ENCODE results near the gene COX19.

COX19 gene

DNA sequence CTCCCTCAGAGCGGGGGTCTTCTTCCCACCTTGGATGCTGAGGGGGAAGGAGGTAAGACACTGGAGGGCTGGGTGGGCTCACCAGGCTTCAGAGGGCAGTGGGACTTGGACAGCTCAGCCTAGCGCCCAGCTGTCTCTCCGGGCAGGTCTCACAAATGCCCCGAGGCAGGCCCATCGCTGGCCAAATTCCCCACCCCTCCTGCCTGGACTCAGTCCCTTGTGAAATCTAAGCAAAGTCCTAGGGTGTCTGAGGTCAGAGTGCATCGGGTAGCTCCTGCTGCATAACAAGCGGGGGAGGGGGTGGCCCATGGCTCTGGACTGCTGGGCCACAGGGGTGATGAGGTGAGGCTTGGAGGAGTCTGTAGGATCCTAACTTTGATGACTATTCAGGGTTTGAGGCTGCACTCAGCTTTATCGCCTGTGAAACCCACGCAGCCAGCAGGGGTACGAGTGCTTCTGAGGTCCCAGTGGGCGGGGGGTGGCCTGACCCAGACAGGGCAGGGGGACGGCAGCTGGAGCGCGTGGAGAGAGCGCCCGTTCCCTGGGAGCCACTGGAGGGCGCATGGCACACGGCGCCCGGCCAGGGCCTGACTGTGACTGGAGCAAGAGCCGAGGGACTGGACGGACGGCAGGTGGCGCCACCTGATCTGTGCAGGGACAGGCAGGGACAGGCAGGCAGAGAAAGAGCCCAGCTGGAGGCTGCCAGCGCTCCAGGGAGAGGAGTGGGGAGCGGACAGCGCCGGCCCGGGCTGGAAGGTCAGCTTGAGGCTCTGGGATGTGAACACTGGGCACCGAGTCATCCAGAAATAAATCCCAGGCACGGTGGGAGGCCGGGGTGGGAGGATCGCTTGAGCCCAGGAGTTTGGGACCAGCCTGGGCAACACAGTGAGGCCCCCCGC, 17.6 kb upstream of the COX19 start:
- peak overlapping the region; percentile 80 for H3K27ac ChIP-seq
- H3K27me3 ChIP-seq, result peaks cover 22% of the 10 kb centered on the region; the same call in 1 of the 2 replicates
- TF ChIP-seq Cebpa-rat (IDR thresholded peaks at IDR 0.05), result no peak
- no peaks in the 10 kb centered on the region for H4K20me1 ChIP-seq
- H3K4me3 ChIP-seq, result peak overlapping the region; percentile 26; the same call in 1 of the 2 replicates
- peak overlapping the region; percentile 95 for H3K4me2 ChIP-seq
- 0 out of 2 replicates have a peak, but pooled peaks cover 10% of the 10 kb centered on the region for H3K36me3 ChIP-seq
- peak overlapping the region; percentile 56; the same call in 1 of the 2 replicates for H3K9ac ChIP-seq
- H3K9me3 ChIP-seq, result no peaks in the 10 kb centered on the region
- peaks cover 95% of the 10 kb centered on the region for H3K4me1 ChIP-seq

DNA sequence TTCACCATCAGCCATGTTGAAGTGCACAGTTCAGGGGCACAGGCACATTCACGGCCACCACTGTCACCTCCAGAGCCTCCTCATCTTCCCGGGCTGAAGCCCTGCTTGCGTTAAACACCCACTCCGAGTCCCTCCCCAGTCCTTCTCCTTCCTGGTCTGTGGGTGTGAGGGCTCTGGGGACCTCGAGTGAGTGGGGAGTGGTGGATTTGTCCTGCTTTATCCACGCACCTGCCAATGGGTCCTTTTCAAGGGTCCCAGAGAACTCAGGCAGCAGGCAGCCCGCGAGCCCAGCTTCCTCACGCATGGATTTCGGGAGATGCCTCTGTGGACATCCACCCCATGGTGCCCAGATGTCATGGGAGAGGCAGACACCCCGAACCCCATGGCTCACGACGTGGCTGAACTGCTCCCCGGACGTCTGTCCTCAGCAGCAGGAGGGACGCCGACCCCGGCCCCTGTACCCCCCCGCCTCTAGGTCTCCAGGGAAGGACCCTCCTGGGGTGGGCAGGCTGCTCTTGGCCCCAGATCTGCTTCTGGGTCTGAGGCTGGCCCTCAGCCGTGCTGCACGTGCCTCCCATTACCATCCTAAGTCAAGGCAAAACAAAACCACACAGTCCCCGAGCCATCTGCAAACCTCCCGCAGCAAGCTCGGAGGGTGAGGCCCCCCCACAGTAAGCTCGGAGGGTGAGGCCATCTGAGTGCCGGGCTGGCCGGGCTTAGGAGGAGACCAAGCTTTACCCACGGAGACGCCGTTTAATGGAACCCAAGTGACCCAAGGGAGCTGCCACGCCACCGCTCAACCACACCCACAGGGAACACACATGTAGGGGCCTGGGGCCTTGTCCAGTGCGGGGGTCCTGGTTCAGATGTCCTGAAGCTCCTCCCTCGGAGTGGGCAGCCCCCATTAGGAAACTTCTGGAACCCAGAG, 16.6 kb upstream of the COX19 start:
- H3K27me3 ChIP-seq, result peaks cover 22% of the 10 kb centered on the region; the same call in 1 of the 2 replicates
- peak overlapping the region; percentile 95 for H3K4me2 ChIP-seq
- peak overlapping the region; percentile 80 for H3K27ac ChIP-seq
- no peaks in the 10 kb centered on the region for H4K20me1 ChIP-seq
- H3K36me3 ChIP-seq, result 0 out of 2 replicates have a peak, but pooled peaks cover 7% of the 10 kb centered on the region
- H3K9me3 ChIP-seq, result no peaks in the 10 kb centered on the region
- no peak overlapping the region for H3K4me3 ChIP-seq
- no peak for TF ChIP-seq Cebpa-rat (IDR thresholded peaks at IDR 0.05)
- peaks cover 95% of the 10 kb centered on the region for H3K4me1 ChIP-seq
- peak overlapping the region; percentile 56; the same call in 1 of the 2 replicates for H3K9ac ChIP-seq

DNA sequence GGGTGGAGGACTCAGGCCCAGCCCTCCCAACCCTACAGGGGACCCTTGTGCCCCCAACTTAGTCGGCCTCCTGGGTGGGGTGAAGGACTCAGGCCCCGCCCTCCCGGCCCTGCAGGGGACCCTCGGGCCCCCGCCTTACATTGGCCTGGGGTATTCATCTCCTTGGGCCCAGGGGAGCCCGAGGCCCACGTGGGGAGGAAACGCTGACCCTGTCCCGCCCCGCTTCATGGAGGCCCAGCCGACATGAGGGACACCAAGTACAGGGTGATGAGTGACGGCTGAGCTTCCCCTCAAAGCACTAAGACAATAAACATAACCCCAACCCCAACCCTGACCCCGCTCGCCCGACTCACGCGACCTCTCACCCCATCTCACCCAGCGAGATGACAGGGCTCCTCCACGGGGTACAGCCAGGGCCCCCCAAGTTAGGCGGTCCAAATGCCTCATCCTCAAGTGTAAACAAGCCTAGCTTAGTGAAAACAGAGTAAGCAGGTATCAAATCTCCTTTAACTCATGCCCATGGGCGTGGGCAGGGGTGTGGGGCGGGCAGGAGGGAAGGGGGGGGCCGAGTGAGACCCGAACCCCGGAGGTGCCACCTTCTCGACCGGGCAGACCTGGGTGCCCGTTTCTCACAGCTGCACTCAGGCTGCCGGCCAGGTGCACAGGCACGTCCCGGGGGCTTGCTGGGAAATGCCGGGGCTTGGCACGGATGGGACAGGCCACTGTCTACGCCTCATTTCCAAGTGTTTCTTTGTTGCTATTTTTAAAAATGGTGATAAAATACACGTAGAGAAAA, 15.8 kb upstream of the COX19 start:
- Histone ChIP-seq H3K27me3 (peaks cover 21% of the 10 kb centered on the region; the same call in 1 of the 2 replicates), H3K4me2 (peak overlapping the region; percentile 95), H3K9me3 (no peaks in the 10 kb centered on the region), H3K4me3 (no peak overlapping the region), H4K20me1 (no peaks in the 10 kb centered on the region), H3K9ac (peak overlapping the region; percentile 56; the same call in 1 of the 2 replicates), H3K4me1 (peaks cover 95% of the 10 kb centered on the region), H3K36me3 (no peaks in the 10 kb centered on the region), H3K27ac (peak overlapping the region; percentile 80)
- TF ChIP-seq Cebpa-rat (IDR thresholded peaks at IDR 0.05), result no peak

DNA sequence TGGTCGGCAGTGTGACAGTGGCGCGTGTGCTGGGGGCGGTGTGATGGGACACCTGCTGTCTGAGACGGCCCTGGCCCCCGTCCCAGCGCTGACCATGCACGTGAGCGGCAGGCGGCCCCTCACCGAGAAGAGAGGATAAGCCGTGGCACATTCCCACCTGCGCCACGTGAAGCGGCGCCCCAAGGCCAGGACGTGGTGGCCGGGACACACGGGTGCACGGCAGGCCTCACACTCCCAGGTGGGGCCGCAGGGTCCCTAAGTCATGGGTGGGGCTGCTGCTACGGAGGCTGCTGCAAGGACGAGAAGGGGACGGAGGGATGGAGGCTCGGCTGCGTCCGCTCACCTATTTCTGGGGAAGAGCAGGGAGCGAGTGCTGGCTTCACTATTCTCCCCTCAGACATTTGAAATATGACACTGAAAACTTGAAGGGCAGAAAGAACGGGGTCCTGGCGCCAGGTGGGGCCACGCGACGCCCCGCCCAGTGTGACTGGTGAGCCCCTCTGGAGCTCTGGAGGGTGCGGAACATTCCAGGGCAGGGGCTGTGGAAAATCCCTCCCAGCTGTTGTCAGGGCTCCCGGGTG, 15.1 kb upstream of the COX19 start:
- Histone ChIP-seq H3K9ac (no peak overlapping the region), H3K9me3 (no peaks in the 10 kb centered on the region), H3K27ac (0 out of 2 replicates have a peak overlapping the region, but pooled peaks have one; percentile 13), H3K4me2 (peak overlapping the region; percentile 95), H4K20me1 (no peaks in the 10 kb centered on the region), H3K27me3 (peaks cover 14% of the 10 kb centered on the region; the same call in 1 of the 2 replicates), H3K4me1 (peaks cover 95% of the 10 kb centered on the region), H3K36me3 (no peaks in the 10 kb centered on the region), H3K4me3 (no peak overlapping the region)
- no peak for TF ChIP-seq Cebpa-rat (IDR thresholded peaks at IDR 0.05)

DNA sequence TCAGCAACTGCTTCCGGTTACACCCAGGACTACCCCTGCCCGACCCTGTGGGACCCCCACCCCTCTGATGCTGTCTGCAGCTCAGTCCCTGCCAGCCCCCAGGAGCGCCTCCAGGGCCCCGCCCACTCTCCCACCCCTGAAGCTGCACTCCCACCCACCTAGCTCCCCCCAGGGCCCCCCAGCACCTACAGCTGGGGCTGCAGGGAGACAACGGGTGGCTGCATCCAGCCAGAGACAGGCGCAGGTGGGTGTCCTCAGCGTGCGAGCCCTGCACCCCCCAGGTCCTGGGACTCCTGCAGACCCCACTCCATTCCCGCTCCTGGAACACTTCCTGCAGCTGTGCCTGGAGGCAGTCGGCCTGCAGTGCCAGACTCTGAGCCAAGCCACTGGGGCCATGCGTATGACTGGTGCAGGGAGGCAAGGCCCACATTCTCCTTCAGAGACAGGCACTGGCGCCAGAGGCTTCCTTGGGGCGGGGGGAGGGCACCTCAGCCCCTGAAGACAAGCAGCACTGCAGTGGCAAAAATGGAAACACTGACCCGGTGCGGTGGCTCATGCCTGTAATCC, 13.7 kb upstream of the COX19 start:
- Histone ChIP-seq H3K4me3 (no peak overlapping the region), H3K9me3 (no peaks in the 10 kb centered on the region), H3K27me3 (no peaks in the 10 kb centered on the region; the same call in 1 of the 2 replicates), H3K27ac (peak overlapping the region; percentile 92; the same call in 1 of the 2 replicates), H3K9ac (no peak overlapping the region), H3K4me2 (peak overlapping the region; percentile 84), H3K36me3 (no peaks in the 10 kb centered on the region), H4K20me1 (no peaks in the 10 kb centered on the region), H3K4me1 (peaks cover 95% of the 10 kb centered on the region)
- no peak for TF ChIP-seq Cebpa-rat (IDR thresholded peaks at IDR 0.05)

DNA sequence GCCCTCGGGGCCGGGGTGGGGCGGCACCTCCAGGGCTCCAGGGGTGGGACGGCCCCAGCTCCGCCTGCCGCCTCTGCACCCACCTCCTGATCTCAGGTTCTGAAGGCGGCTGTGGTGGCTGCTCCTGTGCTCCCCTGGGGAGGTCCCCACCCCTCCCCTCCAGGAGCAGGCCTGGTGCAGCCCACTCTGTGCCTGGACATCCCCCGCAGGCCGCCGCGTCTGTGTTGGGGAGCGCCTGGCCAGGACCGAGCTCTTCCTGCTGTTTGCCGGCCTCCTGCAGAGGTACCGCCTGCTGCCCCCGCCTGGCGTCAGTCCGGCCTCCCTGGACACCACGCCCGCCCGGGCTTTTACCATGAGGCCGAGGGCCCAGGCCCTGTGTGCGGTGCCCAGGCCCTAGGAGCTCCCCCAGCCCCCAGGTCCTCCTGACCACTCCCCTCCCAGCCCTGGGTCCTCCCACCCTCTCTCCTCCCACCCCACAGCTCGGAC, 13.1 kb upstream of the COX19 start:
- H3K4me2 ChIP-seq, result peak overlapping the region; percentile 84
- peak overlapping the region; percentile 69 for H3K9ac ChIP-seq
- H3K27me3 ChIP-seq, result no peaks in the 10 kb centered on the region
- peaks cover 95% of the 10 kb centered on the region for H3K4me1 ChIP-seq
- no peaks in the 10 kb centered on the region for H4K20me1 ChIP-seq
- H3K36me3 ChIP-seq, result no peaks in the 10 kb centered on the region
- no peaks in the 10 kb centered on the region for H3K9me3 ChIP-seq
- no peak for TF ChIP-seq Cebpa-rat (IDR thresholded peaks at IDR 0.05)
- peak overlapping the region; percentile 92 for H3K27ac ChIP-seq
- peak overlapping the region; percentile 29; the same call in 1 of the 2 replicates for H3K4me3 ChIP-seq

DNA sequence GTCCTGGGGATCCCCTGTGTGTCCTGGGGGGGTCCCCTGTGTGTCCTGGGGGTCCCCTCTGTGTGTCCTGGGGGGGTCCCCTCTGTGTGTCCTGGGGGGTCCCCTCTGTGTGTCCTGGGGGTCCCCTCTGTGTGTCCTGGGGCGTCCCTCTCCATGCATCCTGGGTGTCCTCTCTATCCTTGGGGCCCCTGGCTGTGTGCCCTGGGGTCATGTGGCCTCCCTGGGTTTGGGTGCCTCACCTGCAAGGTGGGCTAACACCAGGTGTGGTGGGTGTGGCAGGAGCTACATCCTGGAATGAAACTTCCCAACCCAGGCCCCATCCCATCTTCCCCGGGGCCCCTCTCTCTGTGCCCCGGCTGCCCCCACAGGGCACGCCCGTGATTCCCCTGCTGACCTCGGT, 12.6 kb upstream of the COX19 start:
- Histone ChIP-seq H3K9me3 (no peaks in the 10 kb centered on the region), H3K4me1 (peaks cover 95% of the 10 kb centered on the region), H3K27me3 (no peaks in the 10 kb centered on the region), H3K36me3 (no peaks in the 10 kb centered on the region), H3K27ac (peak overlapping the region; percentile 92), H3K9ac (peak overlapping the region; percentile 69), H3K4me3 (peak overlapping the region; percentile 29; the same call in 1 of the 2 replicates), H3K4me2 (peak overlapping the region; percentile 84), H4K20me1 (no peaks in the 10 kb centered on the region)
- no peak for TF ChIP-seq Cebpa-rat (IDR thresholded peaks at IDR 0.05)

Data from BLaER1 (cell line).